Adrenal gland (tissue), 12 donors: ENCODE results near the gene MAP3K7CL. TPM values are rescaled to one million over a fixed set of nuclear protein-coding genes. Genes with fewer than 3 reads are reported as not detected.
"Not testable (repeated sequence)": the region's sequence is repeated elsewhere in the genome, so short reads cannot be mapped to it uniquely, and the experiment has no call there.

Experiments
- DNase-seq, 7 donors: peaks; one replicate each; pipeline ENCODE4 v3.0.0-alpha.2; 2019 to 2020
- H3K27ac ChIP-seq, 5 donors: fragments of 200-600 bp; sonication (generic) in 4 of 5; 1 replicate in 3 of 5; 2 replicates in 2 of 5; pipeline versions ENCODE4 v1.5.1 to v1.8.0; 2016 to 2020; ENCODE audit warnings: mild to moderate bottlenecking in 1 of 5
- H3K27me3 ChIP-seq: fragments of 200-600 bp; 2 replicates; pipeline ENCODE4 v1.8.0; 2021
- H3K36me3 ChIP-seq, 2 donors: fragments of 200-600 bp; replicated peaks in 1 of 2; 1 replicate in 1 of 2; 2 replicates in 1 of 2; pipeline versions ENCODE4 v1.5.1 to v1.8.0; 2018 to 2022
- H3K4me1 ChIP-seq, 2 donors: fragments of 200-600 bp; replicated peaks in 1 of 2; 1 replicate in 1 of 2; 2 replicates in 1 of 2; pipeline versions ENCODE4 v1.5.1 to v1.8.0; 2018 to 2021
- H3K4me3 ChIP-seq, 4 donors: fragments of 200-600 bp; sonication (generic) in 3 of 4; one replicate each; pipeline ENCODE4 v1.5.1; 2016 to 2018
- H3K9me3 ChIP-seq, 3 donors: fragments of 200-600 bp; sonication (generic) in 1 of 3; replicated peaks in 1 of 3; 1 replicate in 2 of 3; 2 replicates in 1 of 3; pipeline versions ENCODE4 v1.5.1 to v1.8.0; 2016 to 2021
- CTCF ChIP-seq, 6 experiments: fragments of 450-650 bp in 4 of 6; fragments of 200-600 bp in 2 of 6; sonication (generic) in 1 of 6; IDR thresholded peaks; 1 replicate in 5 of 6; 2 replicates in 1 of 6; pipeline versions ENCODE4 v1.5.1 to v1.8.0; 2016 to 2021; ENCODE audit warnings: antibody characterized with exemption in 6 of 6, mild to moderate bottlenecking in 2 of 6, moderate library complexity in 1 of 6
- POLR2A ChIP-seq, 2 donors: fragments of 450-650 bp; IDR thresholded peaks; one replicate each; pipeline ENCODE4 v1.6.1; 2017; ENCODE audit warnings: antibody characterized with exemption in 2 of 2, mild to moderate bottlenecking in 2 of 2, moderate library complexity in 1 of 2
- WGBS, 4 donors: extraction: QIAGEN DNeasy Blood & Tissue Kit in 2 of 4; methylation state at CpG; one replicate each; pipeline versions ENCODE4 v1.1.5 to v1.1.7; 2013 to 2017; 5-methylcytosine and 5-hydroxymethylcytosine counted together
- intact Hi-C, 2 donors: fragments of 100-400 bp; cut with DNase I; formaldehyde crosslinking; loops; one replicate each; pipeline versions ENCODE4 v1.14.1 to v1.15.0; 2022 to 2023
- polyA plus RNA-seq, 3 donors: library from polyadenylated mRNA; stranded (reverse); fragments of 200-250 nt in 2 of 3; fragments of 350-450 nt in 1 of 3; fragmentation: Illumina TruSeq in 1 of 3; extraction: RNeasy Lipid Tissue Mini Kit (QIAGEN cat#74804) in 1 of 3; gene quantifications; one replicate each; pipeline ENCODE4 v1.2.3, GENCODE V29; 2013 to 2014
- total RNA-seq, 9 donors: library from RNA; depleted of rRNA in 4 of 9; stranded (reverse); fragments of >200 nt in 4 of 9; fragments of 120-200 nt in 1 of 9; fragmentation: NEBNext Ultra II Directional in 1 of 9; extraction: Animal tissue kit (Norgen Biotek cat#: 25700) in 1 of 9; gene quantifications; one replicate each; pipeline versions ENCODE4 v1.1.0 to v1.2.4, GENCODE V29; 2013 to 2023
- donor health status: healthy with polysubstance abuse.
- donor health status: Bipolar disorder and iron deficiency.
- donor health status: DM: yes; HTN: yes; CAD: no.
- donor health status: DM: no; HTN: no; CAD: no.
- donor health status: DM: no; HTN: no; CAD: no.
- donor health status: DM: yes; HTN: yes; CAD: no.

Gene MAP3K7CL
- total and polyA plus RNA-seq, 12 donors: 3.6 to 29.5 (median 16.9) TPM

GRCh38 chr21:29166323-29166722 lies 35.9 kb downstream of the MAP3K7CL start:
- H3K36me3 ChIP-seq: no peaks in the 10 kb centered on the region
- H3K4me1 ChIP-seq: peaks cover 0 to 8% of the 10 kb centered on the region in 2 donors
- intact Hi-C loops: loop anchor here in 1 of 2 donors (10.0 kb wide), 1 partner anchor 128 kb away; the partner anchor contains the start of gene BACH1
- H3K9me3 ChIP-seq: no peaks in the 10 kb centered on the region
- no peaks in the 10 kb centered on the region for H3K27me3 ChIP-seq
- 74 to 89% (median 85%) methylated on average over 3 of the region's 3 CpGs for WGBS, 4 donors
- no peak for TF ChIP-seq POLR2A (IDR thresholded peaks at IDR 0.05)
- no peak for TF ChIP-seq CTCF (IDR thresholded peaks at IDR 0.05)
- H3K27ac ChIP-seq: no peak overlapping the region
- DNase-seq: no peak
- no peak overlapping the region for H3K4me3 ChIP-seq

GRCh38 chr21:29166853-29167252 lies 36.4 kb downstream of the MAP3K7CL start:
- intact Hi-C loops: loop anchor here in 1 of 2 donors (10.0 kb wide), 1 partner anchor 128 kb away; the partner anchor contains the start of gene BACH1
- DNase-seq: no peak
- H3K27me3 ChIP-seq: no peaks in the 10 kb centered on the region
- H3K4me1 ChIP-seq: peaks cover 0 to 8% of the 10 kb centered on the region in 2 donors
- H3K4me3 ChIP-seq: no peak overlapping the region
- H3K9me3 ChIP-seq: no peaks in the 10 kb centered on the region
- TF ChIP-seq POLR2A (IDR thresholded peaks at IDR 0.05) (no peak), CTCF (IDR thresholded peaks at IDR 0.05) (no peak)
- 8 to 21% (median 13%) methylated on average over 1 of the region's 1 CpG for WGBS, 4 donors
- H3K27ac ChIP-seq: no peak overlapping the region
- no peaks in the 10 kb centered on the region for H3K36me3 ChIP-seq

DNA sequence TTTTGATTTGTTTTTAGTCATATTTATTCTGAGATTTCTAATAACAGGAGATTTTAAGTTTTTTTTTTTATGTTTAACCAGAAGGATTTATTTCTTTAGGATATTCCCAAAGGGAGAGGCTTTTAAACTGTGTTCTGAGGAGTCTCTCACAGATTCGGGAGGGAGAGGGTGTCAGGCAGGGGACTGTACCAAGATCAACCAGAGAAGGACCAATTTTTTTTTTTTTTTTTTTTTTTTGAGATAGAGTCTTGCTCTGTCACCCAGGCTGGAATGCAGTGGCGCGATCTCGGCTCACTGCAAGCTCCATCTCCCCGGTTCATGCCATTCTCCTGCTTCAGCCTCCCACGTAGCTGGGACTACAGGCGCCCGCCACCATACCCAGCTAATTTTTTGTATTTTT lies 37.0 kb downstream of the MAP3K7CL start:
- not testable (repeated sequence) for H3K36me3 ChIP-seq, DNase-seq, H3K4me3 ChIP-seq, H3K4me1 ChIP-seq, H3K27ac ChIP-seq, H3K9me3 ChIP-seq, H3K27me3 ChIP-seq
- intact Hi-C loops: loop anchor here in 1 of 2 donors (10.0 kb wide), 1 partner anchor 127 kb away; the partner anchor contains the start of gene BACH1
- WGBS, 4 donors: 90 to 98% (median 97%) methylated on average over 8 of the region's 8 CpGs

GRCh38 chr21:29168891-29169315 lies 38.5 kb downstream of the MAP3K7CL start:
- Histone ChIP-seq H3K27ac (no peak overlapping the region), H3K27me3 (no peaks in the 10 kb centered on the region), H3K4me3 (no peak overlapping the region), H3K4me1 (peaks cover 0 to 8% of the 10 kb centered on the region in 2 donors), H3K36me3 (no peaks in the 10 kb centered on the region), H3K9me3 (no peaks in the 10 kb centered on the region)
- 38 to 68% (median 62%) methylated on average over 3 of the region's 3 CpGs for WGBS, 4 donors
- DNase-seq: no peak
- TF ChIP-seq CTCF (IDR thresholded peaks at IDR 0.05) (no peak), POLR2A (IDR thresholded peaks at IDR 0.05) (no peak)
- intact Hi-C loops: loop anchor here in 1 of 2 donors (10.0 kb wide), 1 partner anchor 126 kb away; the partner anchor contains the start of gene BACH1

DNA sequence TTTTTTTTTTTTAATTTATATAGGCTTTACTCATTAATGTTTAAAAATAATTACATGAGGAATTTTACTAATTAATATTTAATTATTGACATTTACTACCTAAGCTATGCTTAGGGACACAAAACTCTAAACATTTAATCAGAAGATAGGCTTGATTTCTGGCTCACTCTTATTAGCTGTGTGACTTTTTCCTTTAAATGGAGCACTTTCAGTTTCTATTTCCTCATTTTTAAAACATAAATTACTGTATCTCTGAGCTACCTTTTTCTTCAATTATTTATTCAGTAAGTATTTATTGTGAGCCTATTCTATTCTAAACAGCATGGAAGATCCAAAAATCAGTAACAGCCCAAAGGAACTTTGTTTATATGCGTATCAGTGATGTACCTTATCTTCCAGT lies 40.5 kb downstream of the MAP3K7CL start:
- H3K9me3 ChIP-seq: no peaks in the 10 kb centered on the region
- intact Hi-C loops: no loop called here
- no peaks in the 10 kb centered on the region for H3K27me3 ChIP-seq
- no peak for TF ChIP-seq CTCF (IDR thresholded peaks at IDR 0.05)
- TF ChIP-seq POLR2A (IDR thresholded peaks at IDR 0.05): no peak
- no peaks in the 10 kb centered on the region for H3K36me3 ChIP-seq
- H3K4me1 ChIP-seq: peaks cover 8 to 21% of the 10 kb centered on the region in 2 donors
- no peak overlapping the region for H3K27ac ChIP-seq
- WGBS, 4 donors: 83 to 92% (median 90%) methylated on average over 1 of the region's 1 CpG
- H3K4me3 ChIP-seq: no peak overlapping the region
- no peak for DNase-seq
